Panc1 (cell line): ENCODE data around the gene RBKS. TPM values are rescaled to one million over a fixed set of nuclear protein-coding genes. Genes with fewer than 3 reads are reported as not detected.

Experiments
- ATAC-seq: fragments of 200-7000 bp; cut with Tn5 transposase; 2 replicates; pipeline ENCODE4 v1.9.1; 2020; ENCODE audit warnings: mild to moderate bottlenecking, moderate library complexity
- BruUV-seq: library from RNA; stranded (reverse); fragments of 400-500 nt; replicated peaks from 2 replicates; lab custom pipeline; 2021; lab: Mats Ljungman, UMichigan
- CTCF ChIA-PET: fragments of 300-600 bp; sonication (Branson Sonifier 250); formaldehyde crosslinking; loops from one replicate; lab custom pipeline; 2022; ENCODE audit warnings: antibody characterized with exemption; lab: Charles Lee
- POLR2A ChIA-PET: fragments of 300-600 bp; sonication (Branson Sonifier 250); formaldehyde crosslinking; loops from one replicate; lab custom pipeline; 2022; ENCODE audit warnings: antibody characterized with exemption; lab: Charles Lee
- DNase-seq: peaks from one replicate; pipeline ENCODE4 v3.0.0-alpha.2; 2010; ENCODE audit warnings: low read depth, low spot score
- H3K27ac ChIP-seq: 2 replicates; pipeline ENCODE4 v1.5.1; 2011; ENCODE audit warnings: mild to moderate bottlenecking, low read length, inconsistent platforms
- H3K27me3 ChIP-seq: fragments of 200-500 bp; sonication (Bioruptor generic); 2 replicates; pipeline ENCODE4 v1.6.0; 2014; ENCODE audit warnings: low read length, inconsistent platforms; ENCODE audit not compliant: control insufficient read depth, insufficient read depth
- H3K36me3 ChIP-seq: fragments of 200-500 bp; sonication (Bioruptor generic); 2 replicates; pipeline ENCODE4 v1.5.1; 2014; ENCODE audit warnings: inconsistent platforms, mild to moderate bottlenecking, low read length, moderate library complexity; ENCODE audit not compliant: control insufficient read depth, insufficient read depth
- H3K4me1 ChIP-seq: 2 replicates; pipeline ENCODE4 v1.5.1; 2011; ENCODE audit warnings: inconsistent platforms, mild to moderate bottlenecking, low read length, moderate library complexity; ENCODE audit not compliant: control insufficient read depth, insufficient read depth
- H3K4me3 ChIP-seq, 2 experiments: 2 replicates each; pipeline ENCODE4 v1.5.1; 2011 to 2012; ENCODE audit warnings: low read depth in 2 of 2, low read length in 2 of 2, mild to moderate bottlenecking in 2 of 2, inconsistent platforms in 1 of 2, moderate library complexity in 1 of 2
- H3K9me3 ChIP-seq: fragments of 200-500 bp; sonication (Bioruptor generic); 2 replicates; pipeline ENCODE4 v1.5.1; 2014; ENCODE audit warnings: low read depth, mild to moderate bottlenecking, inconsistent platforms, low read length, moderate library complexity; ENCODE audit not compliant: control insufficient read depth, insufficient read depth
- POLR2AphosphoS5 ChIP-seq: IDR thresholded peaks from 2 replicates; pipeline ENCODE4 v1.6.1; 2012; ENCODE audit warnings: mild to moderate bottlenecking, low read depth, low read length, moderate library complexity
- SIN3A ChIP-seq: IDR thresholded peaks from 2 replicates; pipeline ENCODE4 v1.6.1; 2012; ENCODE audit warnings: low read depth, mild to moderate bottlenecking, low read length, moderate library complexity, borderline replicate concordance; ENCODE audit not compliant: insufficient read depth
- TCF7L2 ChIP-seq: IDR thresholded peaks from 2 replicates; pipeline ENCODE4 v1.6.1; 2011; ENCODE audit warnings: mild to moderate bottlenecking, low read depth, low read length, inconsistent platforms
- in situ Hi-C: cut with HindIII; loops from 2 replicates; pipeline ENCODE4 v1.10.0; 2016; ENCODE audit warnings: low sequenced_read_pairs, low pct_unique_long_range_greater_than_20kb
- intact Hi-C: fragments of 100-400 bp; cut with micrococcal nuclease; formaldehyde crosslinking; loops from one replicate; pipeline ENCODE4 v1.10.0; 2022; ENCODE audit not compliant: unreplicated experiment
- total RNA-seq: library from RNA; stranded (reverse); gene quantifications from one replicate; pipeline ENCODE4 v1.2.1, GENCODE V29; 2021; ENCODE audit not compliant: unreplicated experiment
- TF ChIP-seq, protein P1 (sequence below): fragments of 450-650 bp; IDR thresholded peaks from 2 replicates; pipeline ENCODE4 v1.5.1; 2017; ENCODE audit warnings: mild to moderate bottlenecking
- TF ChIP-seq, protein P2 (sequence below), 2 experiments: IDR thresholded peaks; 2 replicates each; pipeline ENCODE4 v1.6.1; 2011 to 2012; ENCODE audit warnings: low read depth in 2 of 2, control low read depth in 1 of 2, low read length in 1 of 2, mild to moderate bottlenecking in 1 of 2, moderate library complexity in 1 of 2; ENCODE audit not compliant: insufficient read depth in 1 of 2

RBKS gene
- total RNA-seq, 1 experiment from 2014 or later: 2.2 TPM

DNA sequence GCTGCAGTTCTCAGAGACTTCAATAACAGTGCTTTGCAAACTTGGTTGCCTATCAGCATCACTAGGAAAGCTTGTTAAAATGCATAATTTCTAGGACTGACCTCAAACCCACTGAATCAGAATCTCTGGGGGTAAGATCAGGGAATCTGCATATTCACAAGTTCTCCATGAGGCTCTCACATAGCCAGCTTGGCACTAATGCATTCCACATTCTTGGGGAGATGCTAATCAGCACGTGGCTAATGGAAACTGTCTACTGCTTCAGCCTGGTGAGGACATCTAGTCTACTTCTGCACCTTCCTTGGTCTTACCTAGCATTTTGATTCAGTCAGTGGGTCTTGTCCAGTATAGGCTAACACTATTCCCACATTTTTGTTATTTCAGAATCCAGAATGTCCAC, 56.3 kb downstream of the RBKS start:
- no TSS peak for BruUV-seq
- Histone ChIP-seq H3K4me1 (no peaks in the 10 kb centered on the region), H3K36me3 (no peaks in the 10 kb centered on the region), H3K9me3 (no peaks in the 10 kb centered on the region), H3K4me3 (no peak overlapping the region), H3K27me3 (no peaks in the 10 kb centered on the region), H3K27ac (no peak overlapping the region)
- CTCF ChIA-PET: no interaction called here
- POLR2A ChIA-PET: no interaction called here
- TF ChIP-seq, protein P1, sequence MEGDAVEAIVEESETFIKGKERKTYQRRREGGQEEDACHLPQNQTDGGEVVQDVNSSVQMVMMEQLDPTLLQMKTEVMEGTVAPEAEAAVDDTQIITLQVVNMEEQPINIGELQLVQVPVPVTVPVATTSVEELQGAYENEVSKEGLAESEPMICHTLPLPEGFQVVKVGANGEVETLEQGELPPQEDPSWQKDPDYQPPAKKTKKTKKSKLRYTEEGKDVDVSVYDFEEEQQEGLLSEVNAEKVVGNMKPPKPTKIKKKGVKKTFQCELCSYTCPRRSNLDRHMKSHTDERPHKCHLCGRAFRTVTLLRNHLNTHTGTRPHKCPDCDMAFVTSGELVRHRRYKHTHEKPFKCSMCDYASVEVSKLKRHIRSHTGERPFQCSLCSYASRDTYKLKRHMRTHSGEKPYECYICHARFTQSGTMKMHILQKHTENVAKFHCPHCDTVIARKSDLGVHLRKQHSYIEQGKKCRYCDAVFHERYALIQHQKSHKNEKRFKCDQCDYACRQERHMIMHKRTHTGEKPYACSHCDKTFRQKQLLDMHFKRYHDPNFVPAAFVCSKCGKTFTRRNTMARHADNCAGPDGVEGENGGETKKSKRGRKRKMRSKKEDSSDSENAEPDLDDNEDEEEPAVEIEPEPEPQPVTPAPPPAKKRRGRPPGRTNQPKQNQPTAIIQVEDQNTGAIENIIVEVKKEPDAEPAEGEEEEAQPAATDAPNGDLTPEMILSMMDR: no peak
- in situ Hi-C loops (no loop called here), intact Hi-C loops (no loop called here)
- no peak for DNase-seq
- ATAC-seq: no peak

DNA sequence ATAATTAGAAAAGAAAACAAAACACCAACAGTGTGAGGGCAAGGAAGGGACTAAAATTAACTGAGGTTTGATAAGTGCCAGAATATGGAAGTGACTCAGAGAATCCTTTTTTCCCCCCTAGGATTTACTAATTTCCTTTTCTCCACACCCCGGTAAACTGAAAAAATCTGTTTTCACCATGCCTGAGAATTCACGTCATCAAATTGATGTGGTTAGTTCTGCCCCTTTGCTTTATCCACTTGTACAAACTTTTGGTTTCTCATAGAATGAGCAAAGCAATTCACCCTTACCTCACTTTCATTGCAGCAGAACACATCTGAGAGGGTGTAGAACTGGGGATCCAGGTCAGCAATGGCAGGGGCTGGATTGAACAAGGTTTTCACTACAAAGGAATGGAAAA, 57.8 kb downstream of the RBKS start:
- DNase-seq (no peak), ATAC-seq (no peak)
- TF ChIP-seq, protein P2, sequence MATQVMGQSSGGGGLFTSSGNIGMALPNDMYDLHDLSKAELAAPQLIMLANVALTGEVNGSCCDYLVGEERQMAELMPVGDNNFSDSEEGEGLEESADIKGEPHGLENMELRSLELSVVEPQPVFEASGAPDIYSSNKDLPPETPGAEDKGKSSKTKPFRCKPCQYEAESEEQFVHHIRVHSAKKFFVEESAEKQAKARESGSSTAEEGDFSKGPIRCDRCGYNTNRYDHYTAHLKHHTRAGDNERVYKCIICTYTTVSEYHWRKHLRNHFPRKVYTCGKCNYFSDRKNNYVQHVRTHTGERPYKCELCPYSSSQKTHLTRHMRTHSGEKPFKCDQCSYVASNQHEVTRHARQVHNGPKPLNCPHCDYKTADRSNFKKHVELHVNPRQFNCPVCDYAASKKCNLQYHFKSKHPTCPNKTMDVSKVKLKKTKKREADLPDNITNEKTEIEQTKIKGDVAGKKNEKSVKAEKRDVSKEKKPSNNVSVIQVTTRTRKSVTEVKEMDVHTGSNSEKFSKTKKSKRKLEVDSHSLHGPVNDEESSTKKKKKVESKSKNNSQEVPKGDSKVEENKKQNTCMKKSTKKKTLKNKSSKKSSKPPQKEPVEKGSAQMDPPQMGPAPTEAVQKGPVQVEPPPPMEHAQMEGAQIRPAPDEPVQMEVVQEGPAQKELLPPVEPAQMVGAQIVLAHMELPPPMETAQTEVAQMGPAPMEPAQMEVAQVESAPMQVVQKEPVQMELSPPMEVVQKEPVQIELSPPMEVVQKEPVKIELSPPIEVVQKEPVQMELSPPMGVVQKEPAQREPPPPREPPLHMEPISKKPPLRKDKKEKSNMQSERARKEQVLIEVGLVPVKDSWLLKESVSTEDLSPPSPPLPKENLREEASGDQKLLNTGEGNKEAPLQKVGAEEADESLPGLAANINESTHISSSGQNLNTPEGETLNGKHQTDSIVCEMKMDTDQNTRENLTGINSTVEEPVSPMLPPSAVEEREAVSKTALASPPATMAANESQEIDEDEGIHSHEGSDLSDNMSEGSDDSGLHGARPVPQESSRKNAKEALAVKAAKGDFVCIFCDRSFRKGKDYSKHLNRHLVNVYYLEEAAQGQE (IDR thresholded peaks at IDR 0.05; ENCODE audit: insufficient read depth in 1 of 2, low read depth in 2 of 2, low read length in 1 of 2): no peak
- TF ChIP-seq POLR2AphosphoS5 (no peak), TCF7L2 (no peak), SIN3A (no peak)
- TF ChIP-seq, protein P1: no peak
- H3K9me3 ChIP-seq: no peaks in the 10 kb centered on the region
- no peak overlapping the region for H3K27ac ChIP-seq
- POLR2A ChIA-PET: no interaction called here
- in situ Hi-C loops: no loop called here
- H3K4me1 ChIP-seq: no peaks in the 10 kb centered on the region
- no peaks in the 10 kb centered on the region for H3K27me3 ChIP-seq
- no peaks in the 10 kb centered on the region for H3K36me3 ChIP-seq
- intact Hi-C loops: no loop called here
- CTCF ChIA-PET: no interaction called here
- H3K4me3 ChIP-seq: no peak overlapping the region
- BruUV-seq: no TSS peak
